IMR-90 (cell line): ENCODE measurements around the gene MYO3B.

Experiments used
- MAFK ChIP-seq: IDR thresholded peaks from 2 replicates; pipeline ENCODE4 v1.6.1; 2012; ENCODE audit warnings: low read depth, low read length, improper control_type of control experiment
- TF ChIP-seq, protein P1 (sequence below): conservative IDR thresholded peaks from 2 replicates; pipeline ENCODE4 v1.5.1; 2012; ENCODE audit warnings: mild to moderate bottlenecking, low read depth, low read length, improper control_type of control experiment

- no peak for TF ChIP-seq MAFK
- TF ChIP-seq, protein P1, sequence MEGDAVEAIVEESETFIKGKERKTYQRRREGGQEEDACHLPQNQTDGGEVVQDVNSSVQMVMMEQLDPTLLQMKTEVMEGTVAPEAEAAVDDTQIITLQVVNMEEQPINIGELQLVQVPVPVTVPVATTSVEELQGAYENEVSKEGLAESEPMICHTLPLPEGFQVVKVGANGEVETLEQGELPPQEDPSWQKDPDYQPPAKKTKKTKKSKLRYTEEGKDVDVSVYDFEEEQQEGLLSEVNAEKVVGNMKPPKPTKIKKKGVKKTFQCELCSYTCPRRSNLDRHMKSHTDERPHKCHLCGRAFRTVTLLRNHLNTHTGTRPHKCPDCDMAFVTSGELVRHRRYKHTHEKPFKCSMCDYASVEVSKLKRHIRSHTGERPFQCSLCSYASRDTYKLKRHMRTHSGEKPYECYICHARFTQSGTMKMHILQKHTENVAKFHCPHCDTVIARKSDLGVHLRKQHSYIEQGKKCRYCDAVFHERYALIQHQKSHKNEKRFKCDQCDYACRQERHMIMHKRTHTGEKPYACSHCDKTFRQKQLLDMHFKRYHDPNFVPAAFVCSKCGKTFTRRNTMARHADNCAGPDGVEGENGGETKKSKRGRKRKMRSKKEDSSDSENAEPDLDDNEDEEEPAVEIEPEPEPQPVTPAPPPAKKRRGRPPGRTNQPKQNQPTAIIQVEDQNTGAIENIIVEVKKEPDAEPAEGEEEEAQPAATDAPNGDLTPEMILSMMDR: no peak
Observed at GRCh38 chr2:170298861-170299429, 121.0 kb downstream of the MYO3B start.
